ENCODE measurements around the gene VIPR2. TPM values are rescaled to one million over a fixed set of nuclear protein-coding genes. Genes with fewer than 3 reads are reported as not detected.
A peak's percentile ranks its signal among the peaks of the same experiment; 100 is the strongest.

The VIPR2 gene
- total and polyA plus RNA-seq, 10 donors: 0.41 to 1.4 (median 0.64) TPM

DNA sequence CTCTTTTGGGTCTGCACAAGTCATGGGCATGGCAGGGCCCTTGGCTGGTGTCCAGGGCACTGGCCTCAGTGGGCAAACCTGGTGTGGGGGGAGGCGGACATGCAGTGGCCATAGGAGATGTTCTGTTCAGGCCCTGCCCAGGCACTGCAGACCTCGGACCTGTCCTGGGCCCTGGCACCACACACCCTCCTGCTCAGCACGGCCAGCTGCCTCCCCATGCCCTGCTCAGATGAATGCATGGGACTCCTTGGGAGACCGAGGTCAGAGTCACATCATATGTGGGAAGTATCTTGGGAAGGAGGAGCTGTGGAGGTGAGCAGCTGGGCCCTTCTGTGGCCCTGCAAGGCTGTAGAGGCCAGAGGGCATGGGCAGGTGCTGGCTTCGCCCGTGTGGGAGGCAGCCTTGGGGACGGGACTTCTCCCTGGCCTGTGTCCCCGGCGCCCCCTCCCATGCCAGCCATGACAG lies 130.8 kb downstream of the VIPR2 start:
- H3K9me3 ChIP-seq: no peaks in the 10 kb centered on the region
- no peaks in the 10 kb centered on the region for H3K36me3 ChIP-seq
- no peak overlapping the region for H3K27ac ChIP-seq
- peaks cover 0 to 8% (median 0%) of the 10 kb centered on the region in 6 donors for H3K4me1 ChIP-seq
- H3K27me3 ChIP-seq (replicated peaks in 1 of 7): no peaks in the 10 kb centered on the region
- H3K4me3 ChIP-seq: no peak overlapping the region
- no peak for DNase-seq
- intact Hi-C loops (cut with DNase I; ENCODE audit: low total_unique reads): no loop called here
- WGBS, 5 donors: 84 to 93% (median 90%) methylated on average over 7 to 9 of the region's 9 CpGs
- TF ChIP-seq, protein P1, sequence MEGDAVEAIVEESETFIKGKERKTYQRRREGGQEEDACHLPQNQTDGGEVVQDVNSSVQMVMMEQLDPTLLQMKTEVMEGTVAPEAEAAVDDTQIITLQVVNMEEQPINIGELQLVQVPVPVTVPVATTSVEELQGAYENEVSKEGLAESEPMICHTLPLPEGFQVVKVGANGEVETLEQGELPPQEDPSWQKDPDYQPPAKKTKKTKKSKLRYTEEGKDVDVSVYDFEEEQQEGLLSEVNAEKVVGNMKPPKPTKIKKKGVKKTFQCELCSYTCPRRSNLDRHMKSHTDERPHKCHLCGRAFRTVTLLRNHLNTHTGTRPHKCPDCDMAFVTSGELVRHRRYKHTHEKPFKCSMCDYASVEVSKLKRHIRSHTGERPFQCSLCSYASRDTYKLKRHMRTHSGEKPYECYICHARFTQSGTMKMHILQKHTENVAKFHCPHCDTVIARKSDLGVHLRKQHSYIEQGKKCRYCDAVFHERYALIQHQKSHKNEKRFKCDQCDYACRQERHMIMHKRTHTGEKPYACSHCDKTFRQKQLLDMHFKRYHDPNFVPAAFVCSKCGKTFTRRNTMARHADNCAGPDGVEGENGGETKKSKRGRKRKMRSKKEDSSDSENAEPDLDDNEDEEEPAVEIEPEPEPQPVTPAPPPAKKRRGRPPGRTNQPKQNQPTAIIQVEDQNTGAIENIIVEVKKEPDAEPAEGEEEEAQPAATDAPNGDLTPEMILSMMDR (IDR thresholded peaks at IDR 0.05 in 8 of 11, conservative IDR thresholded peaks at IDR 0.05 in 3 of 11): no peak
- TF ChIP-seq POLR2AphosphoS5 (IDR thresholded peaks at IDR 0.05) (no peak), POLR2A (IDR thresholded peaks at IDR 0.05) (no peak)

DNA sequence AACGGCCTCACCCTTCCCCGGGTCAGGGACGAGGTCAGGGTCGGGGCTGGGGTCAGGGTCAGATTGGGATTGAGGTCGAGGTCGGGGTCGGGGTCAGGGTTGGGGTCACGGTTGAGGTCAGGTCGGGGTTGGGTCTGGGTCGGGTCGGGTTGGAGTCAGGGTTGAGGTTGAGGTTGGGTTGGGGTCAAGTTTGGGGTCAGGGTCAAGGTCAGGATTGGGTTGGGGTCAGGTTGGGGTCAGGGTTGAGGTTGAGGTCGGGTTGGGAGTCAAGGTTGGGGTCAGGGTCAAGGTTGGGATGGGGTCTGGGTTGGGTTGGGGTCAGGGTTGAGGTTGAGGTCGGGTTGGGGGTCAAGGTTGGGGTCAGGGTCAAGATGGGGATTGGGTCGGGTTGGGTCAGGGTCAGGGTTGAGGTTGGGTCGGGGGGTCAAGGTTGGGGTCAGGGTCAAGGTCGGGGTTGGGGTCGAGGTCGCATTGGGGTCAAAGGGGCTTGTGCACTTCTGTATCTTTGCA lies 131.4 kb downstream of the VIPR2 start:
- Histone ChIP-seq H3K4me3 (no peak overlapping the region), H3K4me1 (peaks cover 0 to 8% (median 0%) of the 10 kb centered on the region in 6 donors), H3K27ac (peak overlapping the region in 4 of 8 donors; percentile 18 to 48 (median 41)), H3K27me3 (replicated peaks in 1 of 7) (no peaks in the 10 kb centered on the region), H3K36me3 (no peaks in the 10 kb centered on the region), H3K9me3 (no peaks in the 10 kb centered on the region)
- no peak for DNase-seq
- intact Hi-C loops (cut with DNase I; ENCODE audit: low total_unique reads): no loop called here
- TF ChIP-seq POLR2AphosphoS5 (IDR thresholded peaks at IDR 0.05): no peak
- TF ChIP-seq, protein P1 (IDR thresholded peaks at IDR 0.05 in 8 of 11, conservative IDR thresholded peaks at IDR 0.05 in 3 of 11): no peak
- TF ChIP-seq POLR2A (IDR thresholded peaks at IDR 0.05): no peak
- WGBS, 5 donors: 71 to 86% (median 83%) methylated on average over 18 of the region's 18 CpGs

DNA sequence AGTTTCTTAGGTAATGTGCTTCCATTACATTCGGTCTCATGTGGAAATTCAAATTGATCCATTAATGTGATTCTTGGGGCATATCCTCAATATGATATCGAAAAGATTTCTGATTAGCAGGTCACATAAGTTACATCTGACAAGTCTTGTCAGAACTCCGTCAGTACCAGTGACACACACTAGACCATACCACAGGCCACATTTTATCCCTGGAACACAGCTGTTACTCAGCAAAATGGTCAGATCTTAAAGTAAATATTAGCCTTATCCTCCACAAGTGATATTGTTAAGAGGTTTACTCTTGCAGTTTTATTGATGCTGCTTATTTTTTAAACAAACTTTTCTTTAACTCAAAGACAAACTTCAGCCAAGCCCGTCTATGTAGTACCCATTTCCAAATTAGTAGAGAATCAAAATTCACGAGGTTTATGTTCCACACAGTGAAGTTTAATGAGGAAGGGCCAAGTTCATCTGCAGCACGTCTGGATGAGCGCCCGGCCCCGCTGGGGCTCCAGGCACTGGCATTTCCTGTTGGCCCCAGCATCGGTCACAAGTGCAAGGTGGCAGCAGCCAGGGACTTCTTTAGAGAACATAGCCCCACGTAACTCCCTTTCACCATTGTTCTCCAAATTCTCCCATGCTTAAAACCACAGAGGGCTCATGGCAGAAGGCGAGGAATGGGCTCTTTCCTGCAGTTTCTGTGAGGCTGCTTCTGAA lies 132.2 kb downstream of the VIPR2 start:
- H3K4me3 ChIP-seq: no peak overlapping the region
- H3K4me1 ChIP-seq: peaks cover 0 to 8% (median 0%) of the 10 kb centered on the region in 6 donors
- H3K9me3 ChIP-seq: no peaks in the 10 kb centered on the region
- peak overlapping the region in 4 of 8 donors; percentile 18 to 48 (median 41) for H3K27ac ChIP-seq
- H3K36me3 ChIP-seq: no peaks in the 10 kb centered on the region
- 37 to 49% (median 40%) methylated on average over 12 of the region's 12 CpGs for WGBS, 5 donors
- DNase-seq: no peak
- TF ChIP-seq POLR2AphosphoS5 (IDR thresholded peaks at IDR 0.05) (peak in 1 of 3 donors; percentile 36), POLR2A (IDR thresholded peaks at IDR 0.05) (no peak)
- no peaks in the 10 kb centered on the region for H3K27me3 ChIP-seq (replicated peaks in 1 of 7)
- intact Hi-C loops (cut with DNase I; ENCODE audit: low total_unique reads): no loop called here

DNA sequence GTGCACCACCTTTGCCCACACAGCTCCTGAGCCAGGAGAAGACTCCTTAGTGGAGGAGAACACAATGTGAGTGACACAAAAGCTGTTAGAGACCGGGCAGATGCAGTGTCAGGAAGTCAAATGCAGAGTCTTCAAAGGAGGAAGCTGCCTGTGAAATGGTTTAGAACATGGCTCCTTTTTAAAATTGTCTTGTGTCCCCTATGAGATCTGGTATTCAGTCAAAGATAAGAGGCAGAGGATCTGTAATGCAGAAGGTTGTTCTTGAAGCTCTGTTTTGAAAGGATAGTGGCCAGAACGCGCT lies 133.0 kb downstream of the VIPR2 start:
- Histone ChIP-seq H3K9me3 (no peaks in the 10 kb centered on the region), H3K4me1 (peaks cover 0 to 8% (median 0%) of the 10 kb centered on the region in 6 donors), H3K4me3 (no peak overlapping the region), H3K27me3 (replicated peaks in 1 of 7) (no peaks in the 10 kb centered on the region), H3K36me3 (no peaks in the 10 kb centered on the region), H3K27ac (no peak overlapping the region)
- intact Hi-C loops (cut with DNase I; ENCODE audit: low total_unique reads): no loop called here
- TF ChIP-seq POLR2A (IDR thresholded peaks at IDR 0.05) (no peak), POLR2AphosphoS5 (IDR thresholded peaks at IDR 0.05) (no peak)
- TF ChIP-seq, protein P1 (IDR thresholded peaks at IDR 0.05 in 8 of 11, conservative IDR thresholded peaks at IDR 0.05 in 3 of 11): no peak
- DNase-seq: no peak
- WGBS, 5 donors: 72 to 76% (median 75%) methylated on average over 3 of the region's 3 CpGs
